ENCODE data around the gene PJVK. TPM values are rescaled to one million over a fixed set of nuclear protein-coding genes. Genes with fewer than 3 reads are reported as not detected.
"Not testable (repeated sequence)": the region's sequence is repeated elsewhere in the genome, so short reads cannot be mapped to it uniquely, and the experiment has no call there.

Gene PJVK
- polyA plus RNA-seq, 1 experiment: 3.4 TPM

DNA sequence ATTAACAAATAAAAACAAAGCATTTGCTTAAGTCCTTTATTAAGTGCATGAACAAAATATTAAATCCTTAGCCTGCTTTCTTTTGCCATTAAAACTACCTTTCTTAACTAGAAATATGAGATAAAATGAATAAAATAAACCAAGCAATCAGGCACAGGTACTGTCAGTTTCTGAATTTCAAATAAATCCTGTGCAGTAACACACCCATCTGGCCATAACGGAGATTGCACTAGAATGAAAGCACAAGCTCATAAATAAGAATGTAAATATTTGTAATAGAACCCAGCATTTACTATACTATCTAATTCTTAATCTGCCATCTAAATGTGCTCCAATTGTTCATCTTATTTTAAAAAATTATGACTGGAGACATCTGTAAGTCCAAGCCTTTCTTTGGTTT, 32.1 kb upstream of the PJVK start:
- no peak overlapping the region for H3K4me3 ChIP-seq (ENCODE audit: low read depth, low read length)
- H3K27me3 ChIP-seq (ENCODE audit: control insufficient read depth, insufficient read depth, low read length): no peaks in the 10 kb centered on the region
- TF ChIP-seq, protein P1, sequence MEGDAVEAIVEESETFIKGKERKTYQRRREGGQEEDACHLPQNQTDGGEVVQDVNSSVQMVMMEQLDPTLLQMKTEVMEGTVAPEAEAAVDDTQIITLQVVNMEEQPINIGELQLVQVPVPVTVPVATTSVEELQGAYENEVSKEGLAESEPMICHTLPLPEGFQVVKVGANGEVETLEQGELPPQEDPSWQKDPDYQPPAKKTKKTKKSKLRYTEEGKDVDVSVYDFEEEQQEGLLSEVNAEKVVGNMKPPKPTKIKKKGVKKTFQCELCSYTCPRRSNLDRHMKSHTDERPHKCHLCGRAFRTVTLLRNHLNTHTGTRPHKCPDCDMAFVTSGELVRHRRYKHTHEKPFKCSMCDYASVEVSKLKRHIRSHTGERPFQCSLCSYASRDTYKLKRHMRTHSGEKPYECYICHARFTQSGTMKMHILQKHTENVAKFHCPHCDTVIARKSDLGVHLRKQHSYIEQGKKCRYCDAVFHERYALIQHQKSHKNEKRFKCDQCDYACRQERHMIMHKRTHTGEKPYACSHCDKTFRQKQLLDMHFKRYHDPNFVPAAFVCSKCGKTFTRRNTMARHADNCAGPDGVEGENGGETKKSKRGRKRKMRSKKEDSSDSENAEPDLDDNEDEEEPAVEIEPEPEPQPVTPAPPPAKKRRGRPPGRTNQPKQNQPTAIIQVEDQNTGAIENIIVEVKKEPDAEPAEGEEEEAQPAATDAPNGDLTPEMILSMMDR (IDR thresholded peaks at IDR 0.05; ENCODE audit: low read depth, low read length): peak; percentile 68
- ChIA-PET POLR2A (interaction anchor here (1.5 to 1.8 kb wide), 3 partner anchors 15 to 307 kb away, joined by 4 to 9 read pairs (median 5); partner anchors contain the start of genes PJVK, PRKRA and RBM45), CTCF (interaction anchor here (0.5 to 9.7 kb wide), 58 partner anchors 9 to 646 kb away, joined by 3 to 389 read pairs (median 4); partner anchors contain the start of gene RBM45)
- peak; percentile 36 for DNase-seq (ENCODE audit: low read depth, low spot score)
- H3K9me3 ChIP-seq (ENCODE audit: control insufficient read depth, insufficient read depth, low read length): no peaks in the 10 kb centered on the region
- H3K27ac ChIP-seq (ENCODE audit: low read depth, low read length): no peak overlapping the region

- no peak overlapping the region for H3K4me3 ChIP-seq (ENCODE audit: low read depth, low read length)
- POLR2A ChIA-PET: no interaction called here
- no peak for DNase-seq (ENCODE audit: low read depth, low spot score)
- H3K27me3 ChIP-seq (ENCODE audit: control insufficient read depth, insufficient read depth, low read length): no peaks in the 10 kb centered on the region
- CTCF ChIA-PET: interaction anchor here (0.7 to 9.7 kb wide), 9 partner anchors 15 to 502 kb away, joined by 4 to 389 read pairs (median 13); partner anchors contain the start of gene RBM45
- no peak overlapping the region for H3K27ac ChIP-seq (ENCODE audit: low read depth, low read length)
- TF ChIP-seq, protein P1 (IDR thresholded peaks at IDR 0.05; ENCODE audit: low read depth, low read length): no peak
- no peaks in the 10 kb centered on the region for H3K9me3 ChIP-seq (ENCODE audit: control insufficient read depth, insufficient read depth, low read length)
These were observed 30.6 kb upstream of the PJVK start for GRCh38 chr2:178420463-178420999.

- no peak overlapping the region for H3K27ac ChIP-seq (ENCODE audit: low read depth, low read length)
- H3K27me3 ChIP-seq (ENCODE audit: control insufficient read depth, insufficient read depth, low read length): no peaks in the 10 kb centered on the region
- TF ChIP-seq, protein P1 (IDR thresholded peaks at IDR 0.05; ENCODE audit: low read depth, low read length): no peak
- no peaks in the 10 kb centered on the region for H3K9me3 ChIP-seq (ENCODE audit: control insufficient read depth, insufficient read depth, low read length)
- DNase-seq (ENCODE audit: low read depth, low spot score): no peak
- ChIA-PET POLR2A (no interaction called here), CTCF (interaction anchor here (1.2 kb wide), 1 partner anchor 292 kb away, joined by 3 read pairs; no protein-coding TSS in a partner anchor)
- H3K4me3 ChIP-seq (ENCODE audit: low read depth, low read length): no peak overlapping the region
These were observed 29.1 kb upstream of the PJVK start for GRCh38 chr2:178422097-178422496.

- POLR2A ChIA-PET; H3K27me3 ChIP-seq (ENCODE audit: control insufficient read depth, insufficient read depth, low read length); DNase-seq (ENCODE audit: low read depth, low spot score); H3K4me3 ChIP-seq (ENCODE audit: low read depth, low read length); H3K9me3 ChIP-seq (ENCODE audit: control insufficient read depth, insufficient read depth, low read length); H3K27ac ChIP-seq (ENCODE audit: low read depth, low read length): not testable (repeated sequence)
- CTCF ChIA-PET: interaction anchor here (1.2 kb wide), 1 partner anchor 9 kb away, joined by 6 read pairs; no protein-coding TSS in a partner anchor
These were observed 27.4 kb upstream of the PJVK start for GRCh38 chr2:178423746-178424145.

GRCh38 chr2:178425255-178425827, 25.8 kb upstream of the PJVK start:
- no peak overlapping the region for H3K27ac ChIP-seq (ENCODE audit: low read depth, low read length)

More at GRCh38 chr2:178425255-178425827, 25.8 kb upstream of the PJVK start:
- ChIA-PET CTCF (interaction anchor here (0.7 to 4.7 kb wide), 3 partner anchors 10 to 33 kb away, joined by 3 to 29 read pairs (median 4); no protein-coding TSS in a partner anchor), POLR2A (no interaction called here)
- Histone ChIP-seq H3K27me3 (ENCODE audit: control insufficient read depth, insufficient read depth, low read length) (no peaks in the 10 kb centered on the region), H3K9me3 (ENCODE audit: control insufficient read depth, insufficient read depth, low read length) (no peaks in the 10 kb centered on the region), H3K4me3 (ENCODE audit: low read depth, low read length) (no peak overlapping the region)
- DNase-seq (ENCODE audit: low read depth, low spot score): no peak
- TF ChIP-seq, protein P1 (IDR thresholded peaks at IDR 0.05; ENCODE audit: low read depth, low read length): no peak

All from AG04450 (cell line).